Measurements from ENCODE around the gene NEK1. TPM values are rescaled to one million over a fixed set of nuclear protein-coding genes. Genes with fewer than 3 reads are reported as not detected.

The NEK1 gene
- total and polyA plus RNA-seq, 2 experiments from 2014 or later: 9.3 to 19.5 TPM

GRCh38 chr4:169619958-169620879 is 7.8 kb upstream of the NEK1 start, which contains the start of gene CLCN3:
Gene CLCN3, plus strand, starts transcription at chr4:169620578. Its CDS starts 15,351 bp downstream, at chr4:169635929.
- DNase-seq (ENCODE audit: low spot score) (peak; percentile 98), ATAC-seq (peak; percentile 97)

GRCh38 chr4:169619518-169619957 is 7.2 kb upstream of the NEK1 start:
- Mint-ChIP-seq H3K9me3 (no peaks in the 10 kb centered on the region; the same call in 2 of the 3 replicates), H3K36me3 (ENCODE audit: low read depth) (no peaks in the 10 kb centered on the region), H3K27ac (peak overlapping the region; percentile 93), H3K4me1 (peaks cover 18% of the 10 kb centered on the region), H3K4me3 (peak overlapping the region; percentile 96), H3K27me3 (ENCODE audit: insufficient read depth, low read depth, poor library complexity) (no peaks in the 10 kb centered on the region)
- H4K20me1 ChIP-seq (replicated peaks; ENCODE audit: insufficient read depth): no peaks in the 10 kb centered on the region
- peak overlapping the region; percentile 84 for H3K4me3 ChIP-seq
- peaks cover 40% of the 10 kb centered on the region for H3K79me2 ChIP-seq (replicated peaks; ENCODE audit: insufficient read depth)
- no peaks in the 10 kb centered on the region for H3K9me2 ChIP-seq (ENCODE audit: insufficient read depth)
- peak; percentile 69 for DNase-seq (ENCODE audit: low spot score)
- 0 out of 2 replicates have a peak, but pooled peaks cover 3% of the 10 kb centered on the region for H3F3A ChIP-seq (replicated peaks; ENCODE audit: low read depth)
- H3K4me1 ChIP-seq (ENCODE audit: insufficient read depth): 0 out of 2 replicates have a peak, but pooled peaks cover 17% of the 10 kb centered on the region
- no peaks in the 10 kb centered on the region for H3K36me3 ChIP-seq (ENCODE audit: insufficient read depth)
- peak overlapping the region; percentile 97 for H2AFZ ChIP-seq
- TF ChIP-seq CREB1 (CRISPR knock-in tag; IDR thresholded peaks at IDR 0.05; ENCODE audit: low read depth) (no peak), STAT1 (IDR thresholded peaks at IDR 0.05; ENCODE audit: unreplicated experiment) (no peak), JUNB (IDR thresholded peaks at IDR 0.05; ENCODE audit: unreplicated experiment) (no peak), EZH2phosphoT487 (IDR thresholded peaks at IDR 0.05; ENCODE audit: unreplicated experiment) (no peak), EZH2 (IDR thresholded peaks at IDR 0.05; ENCODE audit: low read depth, unreplicated experiment) (no peak), REST (IDR thresholded peaks at IDR 0.05; ENCODE audit: unreplicated experiment) (no peak), CTCF (conservative IDR thresholded peaks at IDR 0.05; ENCODE audit: low read depth in 2 of 2) (peak; percentile 42 to 46)
- peak overlapping the region; percentile 99 for H3K4me2 ChIP-seq
- peak; percentile 69 for ATAC-seq
- peak overlapping the region; percentile 79; the same call in 1 of the 2 replicates for H3K27ac ChIP-seq (ENCODE audit: low read depth)
- no peaks in the 10 kb centered on the region for H3K27me3 ChIP-seq (ENCODE audit: insufficient read depth)

More at GRCh38 chr4:169619958-169620879, 7.8 kb upstream of the NEK1 start, which contains the start of gene CLCN3:
- peaks cover 46% of the 10 kb centered on the region for H3K79me2 ChIP-seq (replicated peaks; ENCODE audit: insufficient read depth)
- H3K27me3 Mint-ChIP-seq (ENCODE audit: insufficient read depth, low read depth, poor library complexity): no peaks in the 10 kb centered on the region
- H3K9me3 Mint-ChIP-seq: no peaks in the 10 kb centered on the region; the same call in 2 of the 3 replicates
- H3K36me3 ChIP-seq (ENCODE audit: insufficient read depth): no peaks in the 10 kb centered on the region
- H3K27ac Mint-ChIP-seq: peak within 1 kb of the TSS; percentile 100
- H3K36me3 Mint-ChIP-seq (ENCODE audit: low read depth): no peaks in the 10 kb centered on the region
- H3K4me2 ChIP-seq: peak within 1 kb of the TSS; percentile 99
- H3K27me3 ChIP-seq (ENCODE audit: insufficient read depth): no peaks in the 10 kb centered on the region
- H3K4me1 Mint-ChIP-seq: peaks cover 18% of the 10 kb centered on the region
- peak within 1 kb of the TSS; percentile 89 for H3K27ac ChIP-seq (ENCODE audit: low read depth)
- TF ChIP-seq POLR2AphosphoS5 (IDR thresholded peaks at IDR 0.05; ENCODE audit: low read depth) (peak; percentile 92), CTCF (conservative IDR thresholded peaks at IDR 0.05; ENCODE audit: low read depth in 2 of 2) (no peak), CREB1 (CRISPR knock-in tag; IDR thresholded peaks at IDR 0.05; ENCODE audit: low read depth) (peak; percentile 99)
- peak within 1 kb of the TSS; percentile 97 for H2AFZ ChIP-seq
- peak within 1 kb of the TSS; percentile 96 for H3K4me3 Mint-ChIP-seq
- H4K20me1 ChIP-seq (replicated peaks; ENCODE audit: insufficient read depth): peaks cover 2% of the 10 kb centered on the region; the same call in 1 of the 2 replicates
- H3K4me1 ChIP-seq (ENCODE audit: insufficient read depth): 0 out of 2 replicates have a peak, but pooled peaks cover 17% of the 10 kb centered on the region
- H3K4me3 ChIP-seq: peak within 1 kb of the TSS; percentile 84
- no peaks in the 10 kb centered on the region for H3K9me2 ChIP-seq (ENCODE audit: insufficient read depth)
- 0 out of 2 replicates have a peak, but pooled peaks cover 3% of the 10 kb centered on the region for H3F3A ChIP-seq (replicated peaks; ENCODE audit: low read depth)
